ENCODE results near the gene DPP6. TPM values are rescaled to one million over a fixed set of nuclear protein-coding genes. Genes with fewer than 3 reads are reported as not detected.

The DPP6 gene
- total RNA-seq, 1 donor from 2014 or later: 0.39 TPM

DNA sequence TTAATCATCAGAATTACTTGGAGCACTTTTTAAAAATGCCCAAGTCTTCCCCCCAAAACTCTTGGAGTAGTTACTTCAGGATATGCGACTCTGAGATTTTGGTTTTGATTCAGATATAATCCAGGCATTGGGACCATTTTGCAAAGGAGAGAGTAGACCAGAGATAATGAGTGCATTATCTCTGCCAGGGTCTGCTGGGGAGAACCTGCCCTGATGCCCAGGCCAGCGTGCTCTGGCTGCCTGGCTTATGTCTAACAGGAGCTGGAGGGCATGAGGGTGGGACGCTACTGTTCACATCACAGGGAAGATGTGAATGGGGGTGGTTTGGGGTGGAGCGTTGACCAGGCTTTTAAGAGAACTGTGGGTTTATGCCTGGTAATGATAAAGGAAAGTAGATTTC is 336.2 kb downstream of the DPP6 start:
- Histone ChIP-seq H3K4me2 (no peak overlapping the region), H3K4me1 (no peaks in the 10 kb centered on the region), H3K79me2 (ENCODE audit: low read depth) (no peaks in the 10 kb centered on the region), H3K36me3 (no peaks in the 10 kb centered on the region), H3F3A (ENCODE audit: low read depth) (no peaks in the 10 kb centered on the region), H3K27me3 (no peaks in the 10 kb centered on the region), H2AFZ (replicated peaks) (no peak overlapping the region), H4K20me1 (ENCODE audit: low read depth) (no peaks in the 10 kb centered on the region), H3K9me3 (ENCODE audit: low read depth) (no peaks in the 10 kb centered on the region), H3K27ac (no peak overlapping the region), H3K4me3 (no peak overlapping the region), H3K9ac (no peak overlapping the region)
- no peak overlapping the region for H3K4me3 Mint-ChIP-seq
- TF ChIP-seq, protein P1, sequence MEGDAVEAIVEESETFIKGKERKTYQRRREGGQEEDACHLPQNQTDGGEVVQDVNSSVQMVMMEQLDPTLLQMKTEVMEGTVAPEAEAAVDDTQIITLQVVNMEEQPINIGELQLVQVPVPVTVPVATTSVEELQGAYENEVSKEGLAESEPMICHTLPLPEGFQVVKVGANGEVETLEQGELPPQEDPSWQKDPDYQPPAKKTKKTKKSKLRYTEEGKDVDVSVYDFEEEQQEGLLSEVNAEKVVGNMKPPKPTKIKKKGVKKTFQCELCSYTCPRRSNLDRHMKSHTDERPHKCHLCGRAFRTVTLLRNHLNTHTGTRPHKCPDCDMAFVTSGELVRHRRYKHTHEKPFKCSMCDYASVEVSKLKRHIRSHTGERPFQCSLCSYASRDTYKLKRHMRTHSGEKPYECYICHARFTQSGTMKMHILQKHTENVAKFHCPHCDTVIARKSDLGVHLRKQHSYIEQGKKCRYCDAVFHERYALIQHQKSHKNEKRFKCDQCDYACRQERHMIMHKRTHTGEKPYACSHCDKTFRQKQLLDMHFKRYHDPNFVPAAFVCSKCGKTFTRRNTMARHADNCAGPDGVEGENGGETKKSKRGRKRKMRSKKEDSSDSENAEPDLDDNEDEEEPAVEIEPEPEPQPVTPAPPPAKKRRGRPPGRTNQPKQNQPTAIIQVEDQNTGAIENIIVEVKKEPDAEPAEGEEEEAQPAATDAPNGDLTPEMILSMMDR (IDR thresholded peaks at IDR 0.05): no peak
- no peak for TF ChIP-seq EZH2phosphoT487 (IDR thresholded peaks at IDR 0.05)
- TF ChIP-seq EZH2 (IDR thresholded peaks at IDR 0.05): no peak
- peaks cover 4% of the 10 kb centered on the region for H3K27me3 Mint-ChIP-seq (ENCODE audit: insufficient read depth, low read depth)
- no peak overlapping the region for H3K27ac Mint-ChIP-seq
- H3K36me3 Mint-ChIP-seq: no peaks in the 10 kb centered on the region
- no peaks in the 10 kb centered on the region for H3K4me1 Mint-ChIP-seq
- no peaks in the 10 kb centered on the region for H3K9me3 Mint-ChIP-seq
- no peak for DNase-seq (ENCODE audit: low spot score)

DNA sequence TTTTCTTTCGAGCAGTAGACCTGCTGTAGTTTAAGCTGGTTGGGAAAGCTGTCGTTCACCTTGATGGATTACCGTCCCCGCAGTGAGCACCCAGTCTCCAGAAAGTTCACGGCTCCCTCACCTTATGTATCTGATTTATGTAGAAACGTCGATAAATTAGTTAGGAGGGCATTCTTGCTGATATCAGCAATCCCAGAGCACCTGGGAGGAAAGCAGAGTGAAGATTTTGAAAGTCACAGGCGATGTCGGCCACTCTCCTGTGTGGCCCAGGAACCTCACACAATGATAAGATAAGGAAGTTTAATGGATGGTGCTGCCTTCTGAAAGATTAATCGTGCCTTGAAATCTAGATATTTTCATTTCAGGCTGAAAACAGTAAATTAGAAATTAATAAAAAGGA is 336.8 kb downstream of the DPP6 start:
- Histone ChIP-seq H3K4me3 (no peak overlapping the region), H3K9ac (no peak overlapping the region), H3K27ac (no peak overlapping the region), H3K4me1 (no peaks in the 10 kb centered on the region), H3K79me2 (ENCODE audit: low read depth) (no peaks in the 10 kb centered on the region), H3K4me2 (no peak overlapping the region), H3K27me3 (no peaks in the 10 kb centered on the region), H3K36me3 (no peaks in the 10 kb centered on the region), H3F3A (ENCODE audit: low read depth) (no peaks in the 10 kb centered on the region), H4K20me1 (ENCODE audit: low read depth) (no peaks in the 10 kb centered on the region), H3K9me3 (ENCODE audit: low read depth) (no peaks in the 10 kb centered on the region), H2AFZ (replicated peaks) (no peak overlapping the region)
- Mint-ChIP-seq H3K27ac (no peak overlapping the region), H3K27me3 (ENCODE audit: insufficient read depth, low read depth) (peaks cover 4% of the 10 kb centered on the region), H3K9me3 (no peaks in the 10 kb centered on the region), H3K4me3 (no peak overlapping the region), H3K36me3 (no peaks in the 10 kb centered on the region), H3K4me1 (no peaks in the 10 kb centered on the region)
- TF ChIP-seq, protein P1 (IDR thresholded peaks at IDR 0.05): no peak
- TF ChIP-seq EZH2phosphoT487 (IDR thresholded peaks at IDR 0.05) (no peak), EZH2 (IDR thresholded peaks at IDR 0.05) (no peak)
- no peak for DNase-seq (ENCODE audit: low spot score)

DNA sequence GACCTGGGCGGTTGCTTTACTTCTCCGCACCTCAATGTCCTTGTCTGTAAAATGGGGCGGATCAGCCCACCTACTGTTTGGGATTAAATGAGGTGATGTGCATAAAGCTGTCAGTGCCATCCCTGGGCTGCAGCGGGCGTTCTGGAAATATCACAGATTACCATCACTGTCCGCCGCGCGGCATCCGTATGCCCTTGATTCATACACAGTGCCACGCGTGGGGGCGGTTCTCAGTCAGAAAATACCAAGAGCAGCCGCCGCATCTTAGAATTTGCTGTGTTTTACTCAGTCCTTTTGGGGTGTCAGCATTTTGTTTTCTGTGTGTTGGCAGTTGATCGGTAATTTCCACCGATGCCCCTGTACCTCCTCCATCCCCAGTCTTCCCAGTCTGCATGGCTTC is 338.8 kb downstream of the DPP6 start:
- no peaks in the 10 kb centered on the region for H3K27me3 Mint-ChIP-seq (ENCODE audit: insufficient read depth, low read depth)
- Histone ChIP-seq H4K20me1 (ENCODE audit: low read depth) (no peaks in the 10 kb centered on the region), H3F3A (ENCODE audit: low read depth) (no peaks in the 10 kb centered on the region), H3K4me1 (no peaks in the 10 kb centered on the region), H3K9me3 (ENCODE audit: low read depth) (no peaks in the 10 kb centered on the region), H2AFZ (replicated peaks) (no peak overlapping the region), H3K9ac (no peak overlapping the region), H3K4me2 (no peak overlapping the region), H3K4me3 (no peak overlapping the region), H3K36me3 (no peaks in the 10 kb centered on the region), H3K79me2 (ENCODE audit: low read depth) (no peaks in the 10 kb centered on the region), H3K27me3 (no peaks in the 10 kb centered on the region), H3K27ac (no peak overlapping the region)
- no peaks in the 10 kb centered on the region for H3K36me3 Mint-ChIP-seq
- H3K27ac Mint-ChIP-seq: no peak overlapping the region
- H3K4me3 Mint-ChIP-seq: no peak overlapping the region
- no peak for DNase-seq (ENCODE audit: low spot score)
- TF ChIP-seq EZH2phosphoT487 (IDR thresholded peaks at IDR 0.05) (no peak), EZH2 (IDR thresholded peaks at IDR 0.05) (no peak)
- TF ChIP-seq, protein P1 (IDR thresholded peaks at IDR 0.05): no peak
- H3K9me3 Mint-ChIP-seq: no peaks in the 10 kb centered on the region
- no peaks in the 10 kb centered on the region for H3K4me1 Mint-ChIP-seq

Measured in neural progenitor cell (in vitro differentiated cells).